ENCODE data around the gene C1orf232. TPM values are rescaled to one million over a fixed set of nuclear protein-coding genes. Genes with fewer than 3 reads are reported as not detected.

The C1orf232 gene
- total RNA-seq, 2 experiments from 2014 or later = not detected

DNA sequence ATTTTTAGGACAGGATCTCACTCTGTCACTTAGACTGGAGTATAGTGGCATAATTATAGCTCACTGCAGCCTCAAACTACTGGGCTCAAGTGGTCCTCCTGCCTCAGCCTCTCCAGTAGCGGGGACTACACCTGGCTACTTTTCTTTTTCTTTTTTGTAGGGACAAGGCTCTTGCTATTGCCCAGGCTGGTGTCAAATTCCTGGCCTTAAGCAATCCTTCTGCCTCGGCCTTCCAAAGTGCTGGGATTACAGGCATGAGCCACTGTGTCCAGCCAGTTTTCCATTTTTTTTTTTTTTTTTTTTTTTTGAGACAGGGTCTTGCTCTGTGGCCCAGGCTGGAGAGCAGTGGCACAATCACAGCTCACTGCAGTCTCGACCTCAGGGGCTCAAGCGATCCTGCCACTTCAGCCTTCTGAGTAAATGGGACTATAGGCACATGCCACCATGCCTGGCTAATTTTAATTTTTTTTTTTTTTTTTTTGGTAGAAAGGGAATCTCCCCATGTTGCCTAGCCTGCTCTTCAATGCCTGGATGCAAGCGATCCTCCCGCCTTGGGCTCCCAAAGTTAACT, 44.7 kb upstream of the C1orf232 start:
- Histone ChIP-seq H3K36me3 (ENCODE audit: insufficient read depth, low read length) (no peaks in the 10 kb centered on the region), H4K20me1 (ENCODE audit: insufficient read depth, low read length) (no peaks in the 10 kb centered on the region), H3K4me2 (ENCODE audit: low read length) (no peak overlapping the region), H3K4me3 (ENCODE audit: low read depth, low read length, poor library complexity, severe bottlenecking) (no peak overlapping the region), H2AFZ (ENCODE audit: low read length) (no peak overlapping the region), H3K27ac (ENCODE audit: low read depth, low read length, poor library complexity, severe bottlenecking) (no peak overlapping the region), H3K79me2 (ENCODE audit: insufficient read depth, low read depth, low read length) (no peaks in the 10 kb centered on the region), H3K9me2 (ENCODE audit: insufficient read depth, low read length) (no peaks in the 10 kb centered on the region), H3K9me3 (ENCODE audit: low read length) (no peaks in the 10 kb centered on the region), H3K4me1 (ENCODE audit: insufficient read depth, low read length, poor library complexity, severe bottlenecking) (no peaks in the 10 kb centered on the region)
- BruUV-seq (replicated peaks) = no TSS peak
- TF ChIP-seq, protein P1, sequence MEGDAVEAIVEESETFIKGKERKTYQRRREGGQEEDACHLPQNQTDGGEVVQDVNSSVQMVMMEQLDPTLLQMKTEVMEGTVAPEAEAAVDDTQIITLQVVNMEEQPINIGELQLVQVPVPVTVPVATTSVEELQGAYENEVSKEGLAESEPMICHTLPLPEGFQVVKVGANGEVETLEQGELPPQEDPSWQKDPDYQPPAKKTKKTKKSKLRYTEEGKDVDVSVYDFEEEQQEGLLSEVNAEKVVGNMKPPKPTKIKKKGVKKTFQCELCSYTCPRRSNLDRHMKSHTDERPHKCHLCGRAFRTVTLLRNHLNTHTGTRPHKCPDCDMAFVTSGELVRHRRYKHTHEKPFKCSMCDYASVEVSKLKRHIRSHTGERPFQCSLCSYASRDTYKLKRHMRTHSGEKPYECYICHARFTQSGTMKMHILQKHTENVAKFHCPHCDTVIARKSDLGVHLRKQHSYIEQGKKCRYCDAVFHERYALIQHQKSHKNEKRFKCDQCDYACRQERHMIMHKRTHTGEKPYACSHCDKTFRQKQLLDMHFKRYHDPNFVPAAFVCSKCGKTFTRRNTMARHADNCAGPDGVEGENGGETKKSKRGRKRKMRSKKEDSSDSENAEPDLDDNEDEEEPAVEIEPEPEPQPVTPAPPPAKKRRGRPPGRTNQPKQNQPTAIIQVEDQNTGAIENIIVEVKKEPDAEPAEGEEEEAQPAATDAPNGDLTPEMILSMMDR (conservative IDR thresholded peaks at IDR 0.05; ENCODE audit: low read length) = no peak
- TF ChIP-seq EZH2phosphoT487 (IDR thresholded peaks at IDR 0.05; ENCODE audit: borderline replicate concordance, low read depth, low read length) = no peak
- CTCF ChIA-PET (ENCODE audit: unreplicated experiment) = no interaction called here
- intact Hi-C loops (cut with micrococcal nuclease; ENCODE audit: unreplicated experiment) = no loop called here
- POLR2A ChIA-PET = interaction anchor here (0.8 kb wide), 1 partner anchor 31 kb away, joined by 3 read pairs; no protein-coding TSS in a partner anchor
- DNase-seq (ENCODE audit: low spot score) = no peak

DNA sequence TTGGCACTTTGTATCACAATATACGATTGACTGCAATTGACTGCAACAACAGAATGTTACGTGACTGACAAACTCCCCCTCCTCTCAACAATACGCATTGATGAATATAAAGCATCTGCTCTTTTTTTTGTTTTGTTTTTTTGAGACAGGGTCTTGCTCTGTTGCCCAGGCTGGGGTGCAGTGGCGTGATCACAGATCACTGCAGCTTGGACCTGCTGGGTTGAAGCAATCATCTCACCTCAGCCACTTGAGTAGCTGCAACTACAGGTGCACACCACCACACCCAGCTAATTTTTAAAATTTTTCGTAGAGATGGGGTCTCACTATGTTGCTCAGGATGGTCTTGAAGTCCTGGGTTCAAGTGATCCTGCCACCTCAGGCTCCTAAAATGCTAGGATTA, 44.0 kb upstream of the C1orf232 start:
- ChIA-PET POLR2A (no interaction called here), CTCF (ENCODE audit: unreplicated experiment) (no interaction called here)
- no peak overlapping the region for H2AFZ ChIP-seq (ENCODE audit: low read length)
- intact Hi-C loops (cut with micrococcal nuclease; ENCODE audit: unreplicated experiment) = no loop called here
- TF ChIP-seq EZH2phosphoT487 (IDR thresholded peaks at IDR 0.05; ENCODE audit: borderline replicate concordance, low read depth, low read length) = no peak
- TF ChIP-seq, protein P1 (conservative IDR thresholded peaks at IDR 0.05; ENCODE audit: low read length) = no peak
- no peaks in the 10 kb centered on the region for H3K36me3 ChIP-seq (ENCODE audit: insufficient read depth, low read length)
- no peaks in the 10 kb centered on the region for H3K79me2 ChIP-seq (ENCODE audit: insufficient read depth, low read depth, low read length)
- no peaks in the 10 kb centered on the region for H4K20me1 ChIP-seq (ENCODE audit: insufficient read depth, low read length)
- no peak overlapping the region for H3K4me2 ChIP-seq (ENCODE audit: low read length)
- no peaks in the 10 kb centered on the region for H3K4me1 ChIP-seq (ENCODE audit: insufficient read depth, low read length, poor library complexity, severe bottlenecking)
- no peak overlapping the region for H3K4me3 ChIP-seq (ENCODE audit: low read depth, low read length, poor library complexity, severe bottlenecking)
- no peaks in the 10 kb centered on the region for H3K9me2 ChIP-seq (ENCODE audit: insufficient read depth, low read length)
- H3K27ac ChIP-seq (ENCODE audit: low read depth, low read length, poor library complexity, severe bottlenecking) = no peak overlapping the region
- no TSS peak for BruUV-seq (replicated peaks)
- H3K9me3 ChIP-seq (ENCODE audit: low read length) = no peaks in the 10 kb centered on the region
- DNase-seq (ENCODE audit: low spot score) = no peak

DNA sequence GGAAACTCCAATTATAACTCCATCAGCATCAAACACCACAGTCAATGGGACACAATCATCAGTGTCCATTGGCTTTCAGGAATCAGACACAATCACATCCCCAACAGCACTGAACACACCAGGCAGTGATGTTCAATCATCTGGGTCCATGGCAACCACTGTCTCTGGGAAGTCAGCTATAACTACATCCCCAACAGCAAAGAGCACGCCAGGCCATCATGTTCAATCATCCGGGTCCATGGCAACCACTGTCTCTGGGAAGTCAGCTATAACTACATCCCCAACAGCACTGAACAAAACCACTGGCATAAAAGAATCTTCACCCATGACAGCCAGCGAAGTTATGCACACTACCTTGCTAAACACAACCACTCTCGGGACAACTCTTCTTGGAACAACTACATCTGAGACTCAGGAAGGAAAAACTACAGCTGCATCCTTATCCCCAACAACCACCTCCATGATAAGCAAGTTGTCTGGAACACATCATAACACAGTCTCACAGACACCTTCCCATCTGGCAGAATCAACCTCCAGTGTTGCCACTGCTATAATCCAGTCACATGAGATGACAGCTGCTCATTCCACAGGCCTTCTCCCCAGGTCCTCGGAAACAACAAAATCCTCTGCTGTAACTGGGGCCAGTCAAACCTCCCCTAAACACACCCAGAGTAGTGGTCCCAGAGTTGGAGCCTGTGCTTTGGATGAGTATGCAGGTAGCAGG, 41.5 kb upstream of the C1orf232 start:
- H3K27ac ChIP-seq (ENCODE audit: low read depth, low read length, poor library complexity, severe bottlenecking) = no peak overlapping the region
- DNase-seq (ENCODE audit: low spot score) = no peak
- ChIA-PET POLR2A (interaction anchor here (1.0 kb wide), 1 partner anchor 27 kb away, joined by 3 read pairs; no protein-coding TSS in a partner anchor), CTCF (ENCODE audit: unreplicated experiment) (no interaction called here)
- intact Hi-C loops (cut with micrococcal nuclease; ENCODE audit: unreplicated experiment) = no loop called here
- H3K9me3 ChIP-seq (ENCODE audit: low read length) = no peaks in the 10 kb centered on the region
- H3K36me3 ChIP-seq (ENCODE audit: insufficient read depth, low read length) = no peaks in the 10 kb centered on the region
- H3K4me2 ChIP-seq (ENCODE audit: low read length) = no peak overlapping the region
- no peak overlapping the region for H2AFZ ChIP-seq (ENCODE audit: low read length)
- no peak overlapping the region for H3K4me3 ChIP-seq (ENCODE audit: low read depth, low read length, poor library complexity, severe bottlenecking)
- TF ChIP-seq, protein P1 (conservative IDR thresholded peaks at IDR 0.05; ENCODE audit: low read length) = no peak
- no peak for TF ChIP-seq EZH2phosphoT487 (IDR thresholded peaks at IDR 0.05; ENCODE audit: borderline replicate concordance, low read depth, low read length)
- H3K9me2 ChIP-seq (ENCODE audit: insufficient read depth, low read length) = no peaks in the 10 kb centered on the region
- no peaks in the 10 kb centered on the region for H3K4me1 ChIP-seq (ENCODE audit: insufficient read depth, low read length, poor library complexity, severe bottlenecking)
- no peaks in the 10 kb centered on the region for H4K20me1 ChIP-seq (ENCODE audit: insufficient read depth, low read length)
- BruUV-seq (replicated peaks) = no TSS peak
- H3K79me2 ChIP-seq (ENCODE audit: insufficient read depth, low read depth, low read length) = no peaks in the 10 kb centered on the region

Measured in OCI-LY7 (cell line).